Keratinocyte (primary cell): Measurements from ENCODE around the gene FBXO41. TPM values are rescaled to one million over a fixed set of nuclear protein-coding genes. Genes with fewer than 3 reads are reported as not detected.

Source experiments
- DNase-seq: peaks from one replicate; pipeline ENCODE4 v3.0.0-alpha.2; 2011; ENCODE audit warnings: low read depth, missing footprints, low spot score
- FAIRE-seq: peaks from 2 replicates; lab custom pipeline; 2011; peaks lifted over from hg19 to GRCh38; lab: Jason Lieb, UNC
- H2AFZ ChIP-seq: 2 replicates; pipeline ENCODE4 v1.6.0; 2012; ENCODE audit warnings: low read length, control low read depth, inconsistent platforms; ENCODE audit not compliant: control insufficient read depth
- H3K27ac ChIP-seq: 2 replicates; pipeline ENCODE4 v1.5.1; 2011; ENCODE audit warnings: low read length; ENCODE audit not compliant: control insufficient read depth, insufficient read depth
- H3K27me3 ChIP-seq: 3 replicates; pipeline ENCODE4 v1.6.0; 2011; ENCODE audit warnings: low read length; ENCODE audit not compliant: control insufficient read depth, insufficient read depth; ENCODE audit errors: extremely low read depth
- H3K36me3 ChIP-seq, 2 experiments: 2 replicates in 1 of 2; 3 replicates in 1 of 2; pipeline ENCODE4 v1.5.1; 2011; ENCODE audit warnings: low read length in 2 of 2, mild to moderate bottlenecking in 1 of 2; ENCODE audit not compliant: control insufficient read depth in 2 of 2, insufficient read depth in 2 of 2; ENCODE audit errors: extremely low read depth in 1 of 2
- H3K4me1 ChIP-seq: 3 replicates; pipeline ENCODE4 v1.5.1; 2011; ENCODE audit warnings: low read length; ENCODE audit not compliant: control insufficient read depth, insufficient read depth; ENCODE audit errors: extremely low read depth
- H3K4me2 ChIP-seq: 3 replicates; pipeline ENCODE4 v1.6.0; 2011; ENCODE audit warnings: low read depth, low read length; ENCODE audit not compliant: control insufficient read depth, insufficient read depth; ENCODE audit errors: extremely low read depth
- H3K4me3 ChIP-seq, 3 experiments: fragments of 200-600 bp in 1 of 3; sonication (generic) in 1 of 3; 2 replicates in 2 of 3; 3 replicates in 1 of 3; pipeline ENCODE4 v1.5.1; 2011 to 2016; ENCODE audit warnings: low read length in 3 of 3, mild to moderate bottlenecking in 3 of 3, control low read depth in 2 of 3, inconsistent platforms in 1 of 3, low read depth in 1 of 3, mixed read lengths in 1 of 3, mixed run types in 1 of 3, moderate library complexity in 1 of 3; ENCODE audit not compliant: control insufficient read depth in 2 of 3, insufficient read depth in 2 of 3; ENCODE audit errors: extremely low read depth in 1 of 3
- H3K79me2 ChIP-seq: 2 replicates; pipeline ENCODE4 v1.6.0; 2012; ENCODE audit warnings: low read length; ENCODE audit not compliant: control insufficient read depth, insufficient read depth
- H3K9ac ChIP-seq: 3 replicates; pipeline ENCODE4 v1.6.0; 2011; ENCODE audit warnings: low read length; ENCODE audit not compliant: control insufficient read depth, insufficient read depth; ENCODE audit errors: extremely low read depth
- H3K9me1 ChIP-seq: 3 replicates; pipeline ENCODE4 v1.6.0; 2011; ENCODE audit warnings: low read length; ENCODE audit not compliant: control insufficient read depth, insufficient read depth; ENCODE audit errors: extremely low read depth
- H3K9me3 ChIP-seq: 2 replicates; pipeline ENCODE4 v1.5.1; 2012; ENCODE audit warnings: low read depth, low read length; ENCODE audit not compliant: control insufficient read depth
- H4K20me1 ChIP-seq: 3 replicates; pipeline ENCODE4 v1.6.0; 2011; ENCODE audit warnings: low read length; ENCODE audit not compliant: control insufficient read depth, insufficient read depth; ENCODE audit errors: extremely low read depth
- EZH2 ChIP-seq: IDR thresholded peaks from one replicate; pipeline ENCODE4 v1.6.1; 2012; ENCODE audit warnings: inconsistent platforms, mild to moderate bottlenecking, low read length, moderate library complexity
- dilution Hi-C: fragments of 300-500 bp; cut with MboI; formaldehyde crosslinking; loops from one replicate; pipeline ENCODE4 v1.7.0; 2020; ENCODE audit warnings: low sequenced_read_pairs; ENCODE audit not compliant: extremely low pct_ligation_motif_present
- polyA plus RNA-seq, 5 experiments: library from polyadenylated mRNA; depleted of rRNA in 3 of 5; stranded (reverse) in 3 of 5; stranded (forward) in 1 of 5; unstranded in 1 of 5; fragments of >200 nt; gene quantifications; 1 replicate in 1 of 5; 2 replicates in 3 of 5; 3 replicates in 1 of 5; pipeline versions ENCODE4 v1.2.1 to v1.2.3, GENCODE V29; 2011 to 2012; ENCODE audit warnings: missing spikeins in 2 of 5, low read depth in 1 of 5, low replicate concordance in 1 of 5
- TF ChIP-seq, protein P1 (sequence below), 3 experiments: IDR thresholded peaks in 1 of 3; conservative IDR thresholded peaks in 1 of 3; optimal IDR thresholded peaks in 1 of 3; 2 replicates in 2 of 3; 3 replicates in 1 of 3; pipeline versions ENCODE3 to v1.5.1; 2011; ENCODE audit warnings: low read length in 3 of 3, mild to moderate bottlenecking in 3 of 3, moderate library complexity in 2 of 3, control low read depth in 1 of 3, inconsistent platforms in 1 of 3; ENCODE audit not compliant: insufficient read depth in 2 of 3; ENCODE audit errors: extremely low read depth in 1 of 3

Gene FBXO41
- polyA plus RNA-seq, 1 donor (not counting 4 experiments of a cell fraction or from before 2014, with no cell fraction given) = 4.1 TPM

DNA sequence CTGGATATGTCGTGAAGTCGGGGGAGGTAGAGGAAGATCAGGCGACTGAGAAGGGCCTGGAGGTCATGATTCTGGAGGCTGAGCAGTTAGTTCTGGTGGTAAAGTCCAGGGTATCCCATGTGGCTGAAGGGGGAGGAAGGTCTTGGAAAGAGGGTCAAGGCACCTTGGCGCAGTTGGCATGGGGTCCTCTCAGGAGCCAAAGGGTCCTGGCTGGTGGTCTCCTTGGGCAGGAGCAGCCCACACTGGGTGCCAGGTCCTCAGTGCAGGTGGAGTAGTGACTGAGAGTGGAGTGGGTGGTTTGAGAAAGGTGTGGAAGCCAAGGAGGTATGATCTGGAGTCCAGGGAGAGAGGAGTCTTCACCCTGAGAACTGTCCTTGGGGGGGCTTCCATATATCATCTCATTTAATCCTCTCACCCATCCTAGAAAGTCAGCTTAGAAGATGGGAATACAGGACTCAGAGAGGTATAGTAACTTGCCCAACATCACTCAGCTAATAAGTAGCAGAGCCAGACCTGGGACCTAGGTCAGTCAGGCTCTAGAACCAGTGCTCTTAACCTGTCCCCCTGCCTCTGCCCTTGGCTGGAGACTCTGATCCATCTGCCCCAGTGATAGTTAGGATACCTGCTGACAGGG is 24.5 kb downstream of the FBXO41 start:
- no peaks in the 10 kb centered on the region for H3K27me3 ChIP-seq
- H3K36me3 ChIP-seq = peaks cover under 1 to 7% of the 10 kb centered on the region in 2 experiments
- H2AFZ ChIP-seq = no peak overlapping the region
- TF ChIP-seq EZH2 = no peak
- TF ChIP-seq, protein P1, sequence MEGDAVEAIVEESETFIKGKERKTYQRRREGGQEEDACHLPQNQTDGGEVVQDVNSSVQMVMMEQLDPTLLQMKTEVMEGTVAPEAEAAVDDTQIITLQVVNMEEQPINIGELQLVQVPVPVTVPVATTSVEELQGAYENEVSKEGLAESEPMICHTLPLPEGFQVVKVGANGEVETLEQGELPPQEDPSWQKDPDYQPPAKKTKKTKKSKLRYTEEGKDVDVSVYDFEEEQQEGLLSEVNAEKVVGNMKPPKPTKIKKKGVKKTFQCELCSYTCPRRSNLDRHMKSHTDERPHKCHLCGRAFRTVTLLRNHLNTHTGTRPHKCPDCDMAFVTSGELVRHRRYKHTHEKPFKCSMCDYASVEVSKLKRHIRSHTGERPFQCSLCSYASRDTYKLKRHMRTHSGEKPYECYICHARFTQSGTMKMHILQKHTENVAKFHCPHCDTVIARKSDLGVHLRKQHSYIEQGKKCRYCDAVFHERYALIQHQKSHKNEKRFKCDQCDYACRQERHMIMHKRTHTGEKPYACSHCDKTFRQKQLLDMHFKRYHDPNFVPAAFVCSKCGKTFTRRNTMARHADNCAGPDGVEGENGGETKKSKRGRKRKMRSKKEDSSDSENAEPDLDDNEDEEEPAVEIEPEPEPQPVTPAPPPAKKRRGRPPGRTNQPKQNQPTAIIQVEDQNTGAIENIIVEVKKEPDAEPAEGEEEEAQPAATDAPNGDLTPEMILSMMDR (optimal IDR thresholded peaks at IDR 0.05 in 1 of 3, IDR thresholded peaks at IDR 0.05 in 1 of 3, conservative IDR thresholded peaks at IDR 0.05 in 1 of 3; ENCODE audit: extremely low read depth in 1 of 3, insufficient read depth in 2 of 3, low read length in 3 of 3) = no peak
- no peaks in the 10 kb centered on the region for H3K9me1 ChIP-seq
- no peaks in the 10 kb centered on the region for H3K79me2 ChIP-seq
- H3K4me3 ChIP-seq = no peak overlapping the region
- no peaks in the 10 kb centered on the region for H4K20me1 ChIP-seq
- H3K27ac ChIP-seq = no peak overlapping the region
- no peaks in the 10 kb centered on the region for H3K9me3 ChIP-seq
- peaks cover 10% of the 10 kb centered on the region for H3K4me1 ChIP-seq
- no peak overlapping the region for H3K9ac ChIP-seq
- FAIRE-seq = no peak
- H3K4me2 ChIP-seq = no peak overlapping the region
- DNase-seq = no peak
- dilution Hi-C loops = no loop called here

DNA sequence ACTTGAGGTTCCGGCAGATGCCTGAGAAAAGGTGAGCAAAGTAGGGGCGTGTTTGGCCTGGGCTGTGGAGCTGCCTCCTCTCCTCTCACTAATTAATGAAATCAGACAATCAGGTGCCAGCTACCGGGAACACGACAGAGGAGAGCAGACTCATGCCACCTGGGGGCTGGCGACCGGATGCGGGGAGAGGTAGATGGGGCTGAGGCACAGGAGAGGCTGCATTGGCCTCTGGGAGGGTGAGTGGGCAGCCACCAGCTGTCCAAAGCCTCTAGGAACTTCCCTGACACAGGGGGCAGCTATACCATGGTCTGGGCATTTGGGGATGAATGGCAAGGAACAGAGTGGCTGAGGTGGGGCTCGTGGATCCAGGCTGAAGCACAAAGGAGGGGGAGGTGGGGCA is 25.0 kb downstream of the FBXO41 start:
- H3K4me1 ChIP-seq = peaks cover 16% of the 10 kb centered on the region
- H3K27me3 ChIP-seq = no peaks in the 10 kb centered on the region
- no peak overlapping the region for H3K27ac ChIP-seq
- no peaks in the 10 kb centered on the region for H3K79me2 ChIP-seq
- no peak for TF ChIP-seq EZH2
- TF ChIP-seq, protein P1 (optimal IDR thresholded peaks at IDR 0.05 in 1 of 3, IDR thresholded peaks at IDR 0.05 in 1 of 3, conservative IDR thresholded peaks at IDR 0.05 in 1 of 3; ENCODE audit: extremely low read depth in 1 of 3, insufficient read depth in 2 of 3, low read length in 3 of 3) = no peak
- H3K4me3 ChIP-seq = no peak overlapping the region
- no peak overlapping the region for H3K9ac ChIP-seq
- H3K9me1 ChIP-seq = no peaks in the 10 kb centered on the region
- H4K20me1 ChIP-seq = no peaks in the 10 kb centered on the region
- no peaks in the 10 kb centered on the region for H3K9me3 ChIP-seq
- peaks cover 6 to 7% of the 10 kb centered on the region in 2 experiments for H3K36me3 ChIP-seq
- DNase-seq = no peak
- dilution Hi-C loops = no loop called here
- FAIRE-seq = no peak
- H2AFZ ChIP-seq = no peak overlapping the region
- no peak overlapping the region for H3K4me2 ChIP-seq
